NCI-H460 (cell line): ENCODE data around the gene CA7. TPM values are rescaled to one million over a fixed set of nuclear protein-coding genes. Genes with fewer than 3 reads are reported as not detected.

ENCODE experiments used
- DNase-seq: peaks from one replicate; pipeline ENCODE4 v3.0.0-alpha.2; 2016; ENCODE audit warnings: low read depth; ENCODE audit errors: extremely low read depth
- total RNA-seq: library from RNA; depleted of rRNA; stranded (reverse); fragments of >200 nt; shearing (Covaris generic); gene quantifications from 2 replicates; pipeline ENCODE4 v1.2.3, GENCODE V29; 2014

The CA7 gene
- total RNA-seq, 1 experiment from 2014 or later, result not detected

DNA sequence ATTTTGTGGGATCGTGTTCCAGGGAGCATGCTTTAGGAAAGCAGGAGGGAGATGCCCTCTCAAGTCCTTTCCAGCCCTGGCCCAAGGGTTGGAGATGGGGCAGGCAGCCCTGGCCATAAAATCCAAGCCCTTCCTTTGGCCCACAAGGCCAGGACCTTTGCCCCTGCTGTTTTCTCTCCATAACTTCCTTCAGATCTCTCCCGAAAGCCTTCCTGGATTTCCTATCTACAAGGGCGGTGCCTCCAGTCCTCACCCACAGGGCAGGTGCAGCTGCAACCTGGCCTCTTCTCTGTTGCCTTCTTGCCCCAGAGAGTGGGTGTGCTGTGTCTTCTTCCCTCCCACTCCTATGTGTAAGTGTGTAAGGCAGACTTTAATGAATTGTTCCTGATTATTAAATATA is 27.6 kb downstream of the CA7 start:
- DNase-seq, result no peak

DNA sequence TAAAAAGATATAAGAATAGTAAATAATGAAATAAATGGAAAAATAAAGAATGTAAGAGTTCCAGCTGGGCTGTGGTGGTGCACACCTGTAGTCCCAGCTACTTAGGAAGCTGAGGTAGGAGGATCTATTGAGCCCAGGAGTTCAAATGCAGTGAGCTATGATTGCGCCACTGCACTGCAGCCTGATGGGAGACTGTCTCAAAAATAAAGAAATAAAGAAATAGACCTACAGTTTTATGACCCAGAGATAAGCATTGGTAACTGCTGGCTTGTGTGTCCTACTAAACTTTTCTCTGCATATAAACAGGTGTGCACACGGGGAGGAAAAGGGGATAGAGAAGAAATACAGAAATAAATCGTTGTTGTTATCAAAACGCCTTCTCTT is 28.3 kb downstream of the CA7 start:
- DNase-seq, result no peak

DNA sequence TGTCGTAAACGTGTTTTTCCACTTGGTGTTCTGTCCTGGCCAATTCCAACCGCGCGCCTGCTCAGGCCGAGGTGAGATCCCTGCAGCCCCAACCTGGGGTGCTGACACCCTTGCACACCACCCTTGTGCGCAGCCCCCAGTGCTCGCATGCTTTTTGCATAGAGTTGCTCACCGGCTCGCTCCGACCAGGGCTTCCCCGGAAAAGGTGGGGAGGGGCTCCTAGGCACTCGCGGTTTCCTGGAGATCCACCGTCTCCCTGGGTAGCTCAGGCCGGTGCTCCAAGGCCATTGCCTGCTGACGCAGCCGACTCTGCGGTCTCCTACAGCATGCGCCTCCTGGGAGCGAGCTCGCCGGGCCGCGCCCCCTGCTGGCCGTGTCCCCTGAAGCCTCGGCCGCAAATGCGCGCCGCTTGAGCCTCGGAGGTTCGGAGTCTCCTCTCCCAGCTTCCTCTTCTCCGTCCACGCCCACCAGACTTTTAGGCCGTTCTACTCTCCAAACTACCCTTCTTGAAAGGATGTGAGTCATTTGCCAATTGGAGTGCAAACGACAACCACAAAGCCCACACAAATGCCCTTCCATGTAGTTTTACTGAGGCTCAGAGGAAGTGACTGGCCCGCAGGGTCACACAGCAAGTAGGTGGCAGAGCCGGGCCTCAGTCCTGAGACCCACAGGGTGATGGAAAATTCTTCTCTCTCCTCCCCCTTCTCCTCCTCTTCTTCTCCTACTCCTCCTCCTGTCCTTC is 28.9 kb downstream of the CA7 start:
- DNase-seq, result peak; percentile 92

DNA sequence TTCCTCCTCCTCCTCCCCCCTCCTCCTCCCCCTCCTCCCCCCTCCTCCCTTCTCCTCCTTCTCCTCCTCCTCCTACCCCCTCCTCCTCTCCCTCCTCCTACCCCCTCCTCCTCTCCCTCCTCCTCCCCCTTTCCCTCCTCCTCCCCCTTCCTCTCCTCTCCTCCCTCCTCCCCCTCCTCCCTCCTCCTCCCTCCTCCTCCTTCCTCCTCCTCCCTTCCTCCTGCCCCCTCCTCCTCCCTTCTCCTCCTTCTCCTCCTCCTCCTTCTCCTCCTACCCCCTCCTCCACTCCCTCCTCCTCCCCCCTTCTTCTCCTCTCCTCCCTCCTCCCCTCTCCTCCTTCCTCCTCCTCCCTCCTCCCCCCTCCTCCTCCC is 29.5 kb downstream of the CA7 start:
- no peak for DNase-seq

DNA sequence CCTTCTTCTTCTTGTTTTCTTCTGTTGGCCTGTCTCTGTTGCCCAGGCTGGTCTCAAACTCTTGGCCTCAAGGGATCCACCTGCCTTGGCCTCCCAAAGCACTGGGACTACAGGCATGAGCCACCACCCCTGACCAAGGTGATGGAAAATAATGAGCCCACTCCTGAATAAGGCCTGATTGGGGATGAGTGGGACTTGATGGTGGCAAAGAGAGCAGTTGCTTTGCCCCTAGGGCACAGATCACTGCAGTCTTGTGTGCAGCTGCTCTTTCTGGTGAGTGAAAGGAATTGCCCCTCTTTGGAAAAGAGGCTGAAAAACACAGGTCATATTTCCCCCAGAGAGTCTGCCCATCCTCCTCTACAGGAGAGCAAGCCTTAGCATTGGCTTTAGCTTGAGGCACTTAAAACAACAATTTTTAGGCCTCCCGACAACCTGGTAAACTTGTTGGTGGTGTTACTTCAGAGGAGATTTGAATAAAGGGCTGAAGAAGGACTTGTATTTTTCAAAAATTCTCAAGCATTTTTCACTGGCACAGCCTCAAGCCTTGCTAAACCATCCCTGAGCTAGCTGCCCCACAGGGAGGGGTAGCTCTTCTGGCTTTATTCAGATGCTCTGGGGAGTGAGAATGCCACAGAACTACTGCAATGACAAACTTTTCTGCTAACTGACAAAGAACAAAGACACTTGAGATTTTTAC is 30.0 kb downstream of the CA7 start:
- DNase-seq, result no peak

- DNase-seq, result no peak
Observed at GRCh38 chr16:66878067-66878466, 33.9 kb downstream of the CA7 start.

- peak; percentile 98 for DNase-seq
Observed at GRCh38 chr16:66880288-66881013, 36.2 kb downstream of the CA7 start, which contains the start of gene PDP2. TSS of gene PDP2 (plus strand) at chr16:66880515. CDS start at chr16:66884285, 3,770 bp downstream.

DNA sequence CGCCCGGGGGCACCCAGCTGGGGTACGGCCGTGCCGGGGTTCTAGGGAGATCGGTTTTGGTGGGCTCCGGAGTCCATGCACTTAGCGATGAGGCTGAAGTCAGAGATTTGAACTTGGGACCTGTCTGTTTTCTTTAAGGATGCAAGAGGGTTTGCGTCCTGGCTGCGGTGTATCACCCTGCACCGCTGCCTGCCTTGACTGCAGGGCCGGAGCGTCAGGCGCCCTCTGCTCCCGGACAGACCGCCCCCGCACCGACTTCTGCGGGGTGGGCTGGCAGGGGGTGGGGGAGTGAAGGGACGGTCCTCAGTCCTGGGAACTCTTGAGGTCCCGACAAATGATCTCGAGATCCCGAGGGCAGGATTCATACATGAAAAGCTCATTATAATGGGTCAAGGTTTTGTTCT is 36.8 kb downstream of the CA7 start:
- DNase-seq, result no peak

- no peak for DNase-seq
Observed at GRCh38 chr16:66881560-66881959, 37.3 kb downstream of the CA7 start.

DNA sequence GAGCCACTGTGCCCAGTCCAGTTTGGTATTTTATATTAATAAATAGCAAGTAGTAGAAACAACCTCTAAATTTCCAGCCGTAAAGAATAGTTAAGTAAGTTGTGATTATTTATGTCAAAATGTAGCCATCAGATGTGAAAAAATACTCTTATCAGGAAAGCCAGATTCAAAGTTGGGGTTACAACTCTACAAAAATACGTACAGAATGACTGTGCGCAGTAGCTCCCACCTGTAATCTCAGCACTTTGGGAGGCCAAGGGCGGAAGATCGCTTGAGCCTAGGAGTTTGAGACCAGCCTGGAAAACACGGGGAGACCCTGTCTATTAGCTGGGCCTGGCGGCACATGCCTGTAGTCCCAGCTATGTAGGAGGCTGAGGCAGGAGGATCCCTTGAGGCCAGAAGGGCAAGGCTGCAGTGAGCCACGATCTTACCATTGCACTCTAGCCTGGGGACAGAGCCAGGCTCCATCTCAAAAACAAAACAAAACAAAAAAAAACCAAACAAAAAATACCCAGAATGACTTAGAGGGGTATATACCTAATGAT is 37.8 kb downstream of the CA7 start:
- DNase-seq, result no peak

DNA sequence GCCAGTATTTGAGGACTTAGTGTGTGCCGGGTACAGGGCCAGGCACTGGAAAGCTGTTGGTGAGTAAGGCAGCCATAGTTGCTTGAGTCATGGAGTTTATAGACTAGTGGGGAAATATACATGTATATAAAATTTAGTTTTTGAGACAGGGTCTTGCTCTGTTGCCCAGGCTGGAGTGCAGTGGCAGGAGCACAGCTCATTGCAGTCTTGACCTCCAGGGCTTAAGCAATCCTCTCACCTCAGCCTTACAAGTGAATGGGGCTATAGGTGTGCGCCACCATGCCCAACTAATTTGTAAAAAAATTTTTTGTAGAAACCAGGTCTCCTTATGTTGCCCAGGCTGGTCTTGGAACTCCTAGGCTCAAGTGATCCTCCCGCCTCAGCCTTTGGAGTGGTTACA is 38.5 kb downstream of the CA7 start:
- no peak for DNase-seq

DNA sequence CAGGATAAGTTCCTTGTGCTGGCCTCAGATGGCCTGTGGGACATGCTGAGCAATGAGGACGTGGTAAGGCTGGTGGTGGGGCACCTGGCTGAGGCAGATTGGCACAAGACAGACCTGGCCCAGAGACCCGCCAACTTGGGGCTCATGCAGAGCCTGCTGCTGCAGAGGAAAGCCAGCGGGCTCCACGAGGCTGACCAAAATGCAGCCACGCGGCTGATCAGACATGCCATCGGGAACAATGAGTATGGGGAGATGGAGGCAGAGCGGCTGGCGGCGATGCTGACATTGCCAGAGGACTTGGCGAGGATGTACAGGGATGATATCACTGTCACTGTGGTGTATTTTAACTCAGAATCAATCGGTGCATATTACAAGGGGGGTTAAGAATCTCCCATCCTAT is 41.3 kb downstream of the CA7 start:
- DNase-seq, result no peak

DNA sequence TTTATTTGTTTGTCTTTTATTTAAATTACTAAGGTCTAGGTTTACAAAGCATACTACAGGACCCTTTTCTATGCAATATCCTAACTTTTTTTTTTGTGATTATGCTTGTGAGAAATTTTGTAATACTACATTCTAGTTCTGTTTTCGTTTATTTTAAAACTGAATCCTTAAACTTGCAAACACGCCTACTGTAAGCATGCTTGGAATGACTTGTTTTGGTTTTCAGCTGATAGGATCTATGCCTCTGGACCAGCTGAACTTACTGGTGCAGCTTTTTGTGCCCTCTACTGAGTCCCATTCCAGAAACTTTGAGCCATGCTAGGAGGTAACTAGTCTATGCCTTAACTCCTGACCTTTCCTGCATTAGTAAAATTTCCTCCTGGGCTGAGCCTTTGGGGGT is 42.1 kb downstream of the CA7 start:
- DNase-seq, result no peak

DNA sequence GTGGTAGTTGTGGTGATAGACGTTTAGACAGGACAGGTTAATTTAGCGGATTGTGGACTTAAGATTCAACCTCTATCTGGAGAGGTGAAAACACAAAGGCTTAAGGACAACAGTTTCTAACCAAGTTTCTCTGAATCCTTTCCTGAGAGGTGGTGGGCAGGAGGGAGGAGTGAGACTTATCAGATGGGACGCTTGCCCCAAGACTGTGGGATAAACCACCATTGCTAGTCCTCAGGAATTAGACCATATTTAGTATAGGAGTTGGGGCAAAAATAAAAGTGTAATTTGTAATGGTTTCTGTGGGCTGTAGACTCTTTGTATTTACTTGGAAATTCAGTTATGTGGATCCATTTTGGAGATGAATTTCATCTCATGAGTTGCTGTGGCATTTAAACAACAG is 42.7 kb downstream of the CA7 start:
- DNase-seq, result no peak

DNA sequence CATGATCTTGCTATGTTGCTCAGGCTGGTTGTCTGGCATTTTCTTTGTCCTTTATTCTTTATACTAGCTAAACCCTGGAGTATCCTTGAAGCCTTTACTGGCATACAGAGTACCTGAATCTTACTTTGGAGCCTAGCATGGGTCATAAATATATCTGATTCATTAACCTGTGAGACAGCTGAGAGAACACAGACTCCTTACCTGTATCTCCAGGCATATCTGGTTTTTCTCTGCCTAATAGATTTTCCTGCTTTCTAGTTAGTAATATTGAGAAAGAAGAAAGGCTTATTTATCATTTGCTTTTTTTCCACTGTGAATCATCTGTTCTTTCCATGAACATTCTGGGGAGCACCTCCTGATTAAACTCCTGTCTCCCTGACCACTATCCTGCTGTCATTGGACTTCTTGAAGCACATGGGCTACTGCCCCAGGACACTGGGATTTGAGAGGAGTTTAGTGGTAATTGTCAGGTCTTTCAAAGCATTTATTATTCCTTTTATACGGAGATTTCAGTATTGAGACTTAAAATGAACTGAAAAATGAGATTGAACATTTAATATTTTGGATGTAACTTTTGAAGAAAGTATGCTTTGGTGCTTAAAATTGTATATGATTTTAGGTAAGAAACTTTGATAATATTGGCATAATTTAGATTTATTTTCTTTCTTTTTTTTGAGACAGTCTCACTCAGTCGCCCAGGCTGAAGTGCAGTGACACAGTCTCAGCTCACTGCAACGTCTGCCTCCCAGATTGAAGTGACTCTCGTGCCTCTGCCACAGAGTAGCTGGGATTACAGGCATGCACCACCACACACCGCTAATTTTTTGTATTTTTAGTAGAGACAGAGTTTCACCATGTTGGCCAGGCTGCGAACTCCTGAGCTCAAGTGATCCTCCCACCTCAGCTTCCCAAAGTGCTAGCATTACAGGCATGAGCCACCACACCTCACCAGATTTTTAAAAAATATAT is 44.7 kb downstream of the CA7 start:
- no peak for DNase-seq

DNA sequence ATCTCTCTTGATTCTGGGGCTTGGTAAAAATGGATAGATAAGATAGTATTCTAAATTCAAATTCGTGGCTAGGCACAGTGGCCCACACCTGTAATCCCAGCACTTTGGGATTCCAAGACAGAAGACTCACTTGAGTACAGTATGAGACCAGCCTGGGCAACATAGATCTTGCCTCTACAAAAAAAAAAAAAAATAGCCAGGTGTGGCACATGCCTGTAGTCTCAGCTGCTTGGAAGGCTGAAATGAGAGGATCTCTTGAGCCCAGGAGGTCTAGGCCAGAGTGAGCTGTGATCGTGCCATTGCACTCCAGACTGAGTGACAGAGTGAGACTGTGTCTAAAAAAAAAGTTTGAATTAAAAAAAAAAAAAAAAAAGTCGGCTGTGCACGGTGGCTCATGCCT is 45.4 kb downstream of the CA7 start:
- no peak for DNase-seq

GRCh38 chr16:66890799-66891198 is 46.6 kb downstream of the CA7 start:
- no peak for DNase-seq

GRCh38 chr16:66891360-66891759 is 47.1 kb downstream of the CA7 start:
- no peak for DNase-seq

DNA sequence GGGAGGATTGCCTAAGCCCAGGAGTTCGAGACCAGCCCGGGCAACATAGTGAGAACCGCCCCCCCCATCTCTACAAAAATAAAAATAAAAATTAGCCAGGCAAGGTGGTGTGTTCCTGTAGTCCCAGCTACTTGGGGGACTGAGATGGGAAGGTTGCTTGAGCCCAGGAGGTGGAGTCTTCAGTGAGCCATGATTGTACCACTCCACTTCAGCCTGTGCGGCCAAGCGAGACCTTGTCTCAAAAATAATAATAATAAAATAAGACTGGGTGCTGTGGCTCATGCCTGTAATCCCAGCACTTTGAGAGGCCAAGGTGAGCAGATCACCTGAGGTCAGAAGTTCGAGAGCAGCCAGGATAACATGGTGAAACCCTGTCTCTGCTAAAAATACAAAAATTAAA is 47.6 kb downstream of the CA7 start:
- DNase-seq, result no peak

DNA sequence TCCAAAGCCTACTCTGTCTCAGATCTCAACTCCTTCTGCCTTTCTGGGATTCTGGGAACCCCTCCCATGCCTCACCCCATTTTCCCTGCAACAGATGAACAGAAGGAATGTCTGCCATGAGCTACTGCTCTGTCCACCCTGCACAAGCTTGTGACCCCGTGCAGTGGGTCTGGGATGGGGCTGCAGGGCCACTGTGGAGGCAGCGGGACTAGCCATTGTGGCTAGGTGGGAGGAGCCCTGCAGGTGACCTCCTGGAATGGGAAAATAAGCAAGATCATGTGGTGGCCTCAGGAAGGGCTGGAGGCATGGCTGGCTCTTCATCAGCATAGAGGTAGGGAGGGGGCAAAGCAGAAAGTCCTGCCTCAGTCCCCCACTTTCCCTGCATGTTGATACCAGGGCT is 49.8 kb downstream of the CA7 start:
- no peak for DNase-seq
